Fibroblast of lung (primary cell): ENCODE data around the gene CST4.
"Not testable (repeated sequence)": the region's sequence is repeated elsewhere in the genome, so short reads cannot be mapped to it uniquely, and the experiment has no call there.

Experiments
- CTCF ChIP-seq, 2 donors: IDR thresholded peaks in 1 of 2; conservative IDR thresholded peaks in 1 of 2; 1 replicate in 1 of 2; 2 replicates in 1 of 2; pipeline ENCODE4 v1.5.1; 2011 to 2012; ENCODE audit warnings: low read length in 2 of 2, control low read depth in 1 of 2, inconsistent platforms in 1 of 2, low read depth in 1 of 2, mild to moderate bottlenecking in 1 of 2
- EZH2 ChIP-seq: IDR thresholded peaks from 2 replicates; pipeline ENCODE4 v1.5.1; 2012; ENCODE audit warnings: low read length, control low read depth, mild to moderate bottlenecking; ENCODE audit errors: missing control alignments

GRCh38 chr20:23635768-23636090 lies 53.1 kb downstream of the CST4 start:
- TF ChIP-seq CTCF (conservative IDR thresholded peaks at IDR 0.05 in 1 of 2, IDR thresholded peaks at IDR 0.05 in 1 of 2; ENCODE audit: low read depth in 1 of 2, low read length in 2 of 2); EZH2: not testable (repeated sequence)
